GM19351 (cell line): ENCODE data around the gene GNAI2.
"Not testable (repeated sequence)": the region's sequence is repeated elsewhere in the genome, so short reads cannot be mapped to it uniquely, and the experiment has no call there.

Source experiments
- ATAC-seq: cut with Tn5 transposase; IDR thresholded peaks from one replicate; pipeline ENCODE4 v1.9.1; 2021; ENCODE audit warnings: mild to moderate bottlenecking, moderate library complexity; ENCODE audit not compliant: unreplicated experiment

GNAI2 gene

GRCh38 chr3:50224639-50225038, 11.4 kb upstream of the GNAI2 start:
- no peak for ATAC-seq

DNA sequence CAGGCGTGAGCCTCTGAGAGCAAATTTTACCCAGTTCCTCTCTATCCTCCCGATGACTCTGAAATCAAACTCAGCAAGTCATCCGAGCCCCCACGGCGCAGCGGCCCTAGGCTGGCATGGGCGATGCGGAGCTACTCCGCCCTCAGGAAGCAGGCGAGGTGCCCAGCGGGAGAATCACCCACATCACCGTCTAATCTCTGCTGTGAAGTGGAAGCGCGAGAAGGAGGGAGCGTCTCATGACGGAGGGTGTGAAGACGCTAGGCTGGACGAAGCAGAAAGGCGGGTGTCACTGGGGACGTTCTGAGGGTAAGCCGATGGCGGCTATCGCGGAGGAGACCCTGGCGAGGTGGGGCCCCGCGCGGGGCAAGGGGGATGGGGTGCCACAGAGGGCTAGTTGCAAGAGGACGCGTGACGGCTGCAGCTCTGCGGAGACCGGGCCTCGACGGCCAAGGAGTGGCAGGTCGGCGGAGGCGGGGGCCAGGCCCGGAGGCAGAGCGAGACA, 9.1 kb upstream of the GNAI2 start:
- no peak for ATAC-seq

GRCh38 chr3:50227390-50228183, 8.4 kb upstream of the GNAI2 start:
- ATAC-seq, result peak; percentile 84

DNA sequence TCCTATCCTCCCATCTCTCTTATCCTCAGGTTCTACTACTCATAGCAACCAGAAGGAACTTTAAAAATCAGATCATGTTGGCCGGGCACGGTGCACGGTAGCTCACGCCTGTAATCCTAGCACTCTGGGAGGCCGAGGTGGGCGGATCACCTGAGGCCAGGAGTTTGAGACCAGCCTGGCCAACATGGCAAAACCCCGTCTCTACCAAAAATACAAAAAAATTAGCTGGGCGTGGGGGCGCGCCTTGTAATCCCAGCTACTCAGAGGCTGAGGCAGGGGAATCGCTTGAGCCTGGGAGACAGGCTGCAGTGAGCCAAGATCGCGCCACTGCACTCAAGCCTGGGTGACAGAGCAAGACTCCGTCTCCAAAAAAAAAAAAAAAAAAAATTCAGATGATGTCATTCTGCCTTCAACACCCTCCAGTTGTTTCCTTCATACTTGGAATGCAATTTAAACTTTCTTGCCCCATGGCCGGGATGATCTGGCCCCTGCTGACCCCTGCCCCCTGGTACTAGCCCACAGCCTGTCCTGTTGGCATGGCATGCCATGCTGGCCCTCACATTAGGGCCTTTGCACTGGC, 7.7 kb upstream of the GNAI2 start:
- not testable (repeated sequence) for ATAC-seq

DNA sequence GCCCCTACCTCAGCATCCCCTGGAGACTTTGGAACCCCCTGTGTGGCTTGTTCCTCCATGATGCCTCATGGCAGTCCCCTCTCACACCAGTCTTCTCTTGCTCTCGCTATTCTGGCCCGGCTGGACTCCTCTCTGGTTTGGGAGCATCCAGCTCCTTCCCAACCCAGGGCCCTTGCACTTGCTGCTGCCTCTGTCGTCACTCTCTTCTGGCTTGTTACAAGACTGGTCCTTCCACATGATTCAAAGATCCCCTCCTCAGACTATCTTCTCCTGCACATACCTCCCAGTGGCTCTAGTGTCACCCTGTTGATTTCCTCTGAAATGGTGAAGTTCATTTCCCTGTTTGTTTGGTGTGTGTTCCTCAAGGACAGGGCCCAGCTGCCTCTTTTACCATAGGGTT, 6.5 kb upstream of the GNAI2 start:
- ATAC-seq, result no peak

GRCh38 chr3:50230104-50230793, 5.8 kb upstream of the GNAI2 start:
- ATAC-seq, result no peak

- ATAC-seq, result no peak
Observed at GRCh38 chr3:50230794-50231125, 5.2 kb upstream of the GNAI2 start.

DNA sequence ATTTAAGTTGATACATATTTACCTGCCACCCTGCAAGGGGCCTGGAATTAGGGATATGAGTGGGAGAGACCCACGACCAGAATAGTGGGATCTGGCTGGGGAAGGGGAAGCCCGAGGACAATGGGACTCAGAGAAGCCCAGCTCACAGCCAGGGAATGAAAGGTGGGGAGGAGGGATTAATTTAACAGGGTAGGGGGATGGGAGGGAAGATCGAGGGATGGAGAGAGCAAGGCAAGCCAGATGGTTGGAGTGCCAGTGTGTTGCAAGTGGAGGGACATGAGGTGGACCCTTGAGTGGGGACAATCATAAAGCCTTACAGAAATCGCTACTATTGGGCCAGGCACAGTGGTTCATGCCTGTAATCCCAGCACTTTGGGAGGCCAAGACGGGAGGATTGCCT, 4.4 kb upstream of the GNAI2 start:
- ATAC-seq, result no peak

- no peak for ATAC-seq
Observed at GRCh38 chr3:50232303-50232702, 3.7 kb upstream of the GNAI2 start.

GRCh38 chr3:50233176-50233575, 2.8 kb upstream of the GNAI2 start:
- no peak for ATAC-seq

- no peak for ATAC-seq
Observed at GRCh38 chr3:50236484-50237132, 604 bp downstream of the GNAI2 start.

DNA sequence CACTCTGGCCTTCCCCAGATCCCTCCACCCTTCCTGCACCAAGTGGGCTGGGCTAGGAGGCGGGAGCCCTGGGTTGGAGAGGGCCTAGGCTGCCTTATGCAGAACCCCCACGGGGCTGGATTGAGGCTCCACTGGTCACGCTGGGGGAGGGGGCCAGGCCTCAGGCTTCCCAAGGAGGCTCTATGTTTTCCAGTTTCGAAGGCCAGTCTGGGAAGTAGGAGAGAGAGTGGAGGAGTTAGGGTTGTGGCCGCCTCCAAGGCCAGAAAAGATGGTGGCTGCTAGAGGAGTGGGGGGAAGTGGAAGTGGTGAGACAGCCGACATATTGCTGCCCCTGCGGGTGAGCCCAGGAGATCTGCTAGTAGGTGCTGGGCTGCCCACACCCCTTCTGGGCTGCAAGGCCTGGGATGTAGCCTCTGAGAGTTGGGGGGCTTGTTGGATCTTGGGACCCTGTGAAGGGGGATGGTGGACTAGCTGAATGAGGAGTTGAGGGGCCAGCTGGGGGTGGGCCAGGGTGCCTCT, 1.2 kb downstream of the GNAI2 start:
- ATAC-seq, result no peak

- ATAC-seq, result peak; percentile 33
Observed at GRCh38 chr3:50237754-50238548, 1.9 kb downstream of the GNAI2 start.

DNA sequence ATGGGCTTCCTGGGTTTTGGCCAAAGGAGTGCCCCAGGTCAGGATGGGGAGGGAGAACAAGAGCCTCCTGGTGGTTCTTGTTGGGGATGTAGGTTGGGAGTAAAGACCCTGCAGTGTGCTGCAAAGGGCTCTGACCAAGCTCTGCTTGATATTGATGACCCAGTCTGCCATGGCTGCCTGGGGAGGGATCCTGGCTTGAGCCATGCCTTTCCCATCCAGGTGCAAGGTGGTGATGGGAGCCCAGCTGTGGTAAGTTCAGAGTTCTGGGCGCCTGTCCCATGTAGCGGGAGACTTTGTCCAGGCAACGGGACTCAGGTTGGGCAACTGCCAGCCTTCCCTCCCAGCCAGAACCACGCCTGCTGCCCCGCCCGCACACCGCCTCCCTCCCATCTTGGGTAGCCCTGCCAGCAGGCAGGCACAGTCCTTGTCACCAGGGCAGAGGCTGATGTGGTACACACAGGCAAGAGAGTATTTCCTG, 2.6 kb downstream of the GNAI2 start:
- no peak for ATAC-seq

DNA sequence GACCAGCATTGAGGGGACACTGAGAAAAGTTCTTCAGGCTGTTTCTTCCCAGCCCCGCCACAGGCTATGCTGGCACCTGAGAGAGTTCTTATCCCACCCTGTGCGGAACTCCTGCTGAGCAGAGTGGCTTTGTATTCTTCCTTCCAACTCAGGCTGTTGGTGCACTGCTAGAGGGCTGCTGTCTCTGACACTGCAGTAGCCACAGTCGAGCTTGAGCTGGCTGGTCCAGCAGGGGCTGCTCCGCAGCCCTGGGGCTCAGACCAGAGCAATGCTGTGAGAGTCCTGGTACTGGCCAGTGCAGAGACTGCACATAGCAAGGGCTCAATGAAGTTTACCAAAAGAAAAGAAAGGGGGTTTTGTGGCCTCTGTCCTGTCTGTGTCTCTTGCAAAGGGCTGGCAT, 3.6 kb downstream of the GNAI2 start:
- no peak for ATAC-seq

DNA sequence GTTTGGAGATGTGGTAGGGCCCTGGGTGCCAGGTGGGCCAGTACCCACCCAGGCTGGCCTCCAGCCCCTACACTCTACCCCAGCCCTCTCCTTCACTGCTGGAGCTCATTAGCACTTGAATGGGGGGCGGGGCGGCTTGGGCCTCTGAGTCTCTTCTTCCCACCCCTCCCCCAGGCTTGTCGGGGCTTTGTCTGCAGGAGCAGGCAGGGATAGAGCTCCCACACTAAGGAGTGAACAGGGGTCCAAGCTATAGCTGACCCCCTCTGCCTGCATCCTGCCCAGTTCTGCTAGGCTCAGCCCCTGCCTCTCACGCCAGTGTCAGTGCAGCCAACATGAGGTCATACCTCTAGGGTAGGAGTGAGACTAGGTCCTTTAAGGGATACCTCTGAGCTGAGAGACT, 5.2 kb downstream of the GNAI2 start:
- ATAC-seq, result no peak

DNA sequence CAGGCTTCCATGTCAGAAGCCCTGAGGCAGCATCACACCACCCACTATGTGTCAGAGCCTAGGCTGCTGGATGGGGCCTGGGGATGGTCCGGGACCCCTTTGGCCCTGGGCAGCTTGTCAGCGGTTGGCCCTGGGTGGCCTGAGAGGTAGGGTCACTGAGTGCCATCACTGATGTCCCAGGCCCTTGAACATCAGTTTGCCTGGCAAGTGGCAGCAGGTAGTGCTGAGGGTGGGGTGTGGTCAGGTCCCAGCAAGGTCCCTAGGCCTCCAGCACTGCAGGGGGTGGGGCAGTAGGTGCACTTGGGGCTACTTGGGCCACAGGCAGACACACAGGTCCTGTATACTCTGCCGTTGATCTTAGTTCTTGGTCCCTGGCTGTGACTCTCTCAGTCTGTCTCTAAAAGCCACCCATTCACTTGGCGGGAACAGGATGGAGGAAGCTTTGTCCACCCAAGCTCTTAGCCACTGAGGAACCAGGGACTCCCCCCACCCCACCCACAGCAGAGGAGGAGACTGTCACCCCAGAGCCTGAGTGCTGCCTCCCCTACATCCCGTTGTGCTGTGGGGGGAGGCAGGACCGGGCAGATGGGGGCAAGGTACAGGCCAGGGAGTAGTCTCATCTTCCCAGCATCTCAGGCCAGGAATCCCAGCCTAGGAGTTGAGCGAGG, 5.8 kb downstream of the GNAI2 start:
- ATAC-seq, result no peak

DNA sequence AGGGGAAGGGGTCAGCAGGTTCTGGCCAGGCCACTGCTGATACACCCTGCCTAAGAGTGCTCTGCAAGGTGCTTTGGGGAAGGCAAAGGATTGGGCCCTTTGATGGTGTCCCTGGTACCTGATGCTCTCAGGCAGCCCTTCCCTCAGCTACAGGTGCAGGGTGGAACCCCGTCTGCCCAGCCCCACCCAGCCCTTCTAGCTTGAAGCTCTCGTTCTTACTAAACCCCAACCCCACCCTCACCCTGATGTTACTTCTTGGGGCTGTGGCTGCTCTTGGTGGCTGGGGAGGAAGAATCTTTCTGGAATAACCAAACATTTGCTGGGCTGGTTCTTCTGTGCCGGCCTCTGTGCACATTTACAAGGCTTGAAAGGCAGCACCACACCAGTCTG, 6.4 kb downstream of the GNAI2 start:
- ATAC-seq, result no peak

GRCh38 chr3:50242851-50243542, 7.0 kb downstream of the GNAI2 start:
- ATAC-seq, result no peak
